Superior temporal gyrus (tissue), 1 donor: ENCODE results near the gene RBM48.
"Not testable (repeated sequence)": the region's sequence is repeated elsewhere in the genome, so short reads cannot be mapped to it uniquely, and the experiment has no call there.

ENCODE experiments used
- DNase-seq: peaks from one replicate; pipeline ENCODE4 v3.0.0-alpha.2; 2016; ENCODE audit errors: extremely low spot score

The RBM48 gene

GRCh38 chr7:92545116-92545515 is 16.5 kb downstream of the RBM48 start:
- DNase-seq = not testable (repeated sequence)

GRCh38 chr7:92546856-92547497 is 18.4 kb downstream of the RBM48 start:
- DNase-seq = no peak

- DNase-seq = no peak
These were observed 19.0 kb downstream of the RBM48 start for GRCh38 chr7:92547579-92547978.

- DNase-seq = no peak
These were observed 21.6 kb downstream of the RBM48 start for GRCh38 chr7:92550194-92550593.

- DNase-seq = no peak
These were observed 28.7 kb downstream of the RBM48 start for GRCh38 chr7:92557249-92557648.

GRCh38 chr7:92557808-92558362 is 29.3 kb downstream of the RBM48 start:
- no peak for DNase-seq

- DNase-seq = peak; percentile 41
These were observed 32.0 kb downstream of the RBM48 start for GRCh38 chr7:92560602-92561001.

- no peak for DNase-seq
These were observed 34.8 kb downstream of the RBM48 start for GRCh38 chr7:92563345-92563744.

- DNase-seq = peak; percentile 59
These were observed 38.9 kb downstream of the RBM48 start for GRCh38 chr7:92567460-92567859.

GRCh38 chr7:92569137-92569536 is 40.5 kb downstream of the RBM48 start:
- DNase-seq = no peak

GRCh38 chr7:92576296-92576695 is 47.7 kb downstream of the RBM48 start:
- DNase-seq = no peak

- DNase-seq = no peak
These were observed 54.4 kb downstream of the RBM48 start for GRCh38 chr7:92582948-92583347.

- no peak for DNase-seq
These were observed 56.4 kb downstream of the RBM48 start for GRCh38 chr7:92584953-92585352.

GRCh38 chr7:92586403-92586802 is 57.8 kb downstream of the RBM48 start:
- no peak for DNase-seq

GRCh38 chr7:92586841-92587240 is 58.2 kb downstream of the RBM48 start:
- DNase-seq = no peak
